DND-41 (cell line): ENCODE data around the gene RGS3.

Source experiments
- ATAC-seq: fragments of 200-7000 bp; cut with Tn5 transposase; 3 replicates; pipeline ENCODE4 v1.9.1; 2021; ENCODE audit warnings: low read depth; ENCODE audit not compliant: insufficient read depth
- DNase-seq: peaks from one replicate; pipeline ENCODE4 v3.0.0-alpha.2; 2020
- H2AFZ ChIP-seq: 2 replicates; pipeline ENCODE4 v1.6.0; 2012; ENCODE audit warnings: low read depth, low read length
- H3K27ac ChIP-seq: 2 replicates; pipeline ENCODE4 v1.5.1; 2012; ENCODE audit warnings: low read length, inconsistent platforms
- H3K27me3 ChIP-seq: fragments of 200-600 bp; sonication (generic); 2 replicates; pipeline ENCODE4 v1.6.0; 2012; ENCODE audit warnings: low read length, mild to moderate bottlenecking, inconsistent platforms; ENCODE audit not compliant: insufficient read depth, poor library complexity
- H3K36me3 ChIP-seq: 2 replicates; pipeline ENCODE4 v1.5.1; 2012; ENCODE audit warnings: low read length, inconsistent platforms; ENCODE audit not compliant: insufficient read depth
- H3K4me1 ChIP-seq: 2 replicates; pipeline ENCODE4 v1.5.1; 2012; ENCODE audit warnings: mild to moderate bottlenecking, low read length; ENCODE audit not compliant: insufficient read depth
- H3K4me2 ChIP-seq: 2 replicates; pipeline ENCODE4 v1.6.0; 2012; ENCODE audit warnings: mild to moderate bottlenecking, moderate library complexity, low read length, inconsistent platforms; ENCODE audit not compliant: insufficient read depth
- H3K4me3 ChIP-seq, 2 experiments: fragments of 200-600 bp in 1 of 2; shearing (Covaris generic) in 1 of 2; 2 replicates each; pipeline ENCODE4 v1.5.1; 2012 to 2016; ENCODE audit warnings: inconsistent platforms in 2 of 2, low read length in 2 of 2, mild to moderate bottlenecking in 2 of 2, low read depth in 1 of 2, moderate library complexity in 1 of 2
- H3K79me2 ChIP-seq: 2 replicates; pipeline ENCODE4 v1.6.0; 2012; ENCODE audit warnings: low read length, inconsistent platforms; ENCODE audit not compliant: insufficient read depth
- H3K9ac ChIP-seq: 2 replicates; pipeline ENCODE4 v1.6.0; 2012; ENCODE audit warnings: low read depth, mild to moderate bottlenecking, inconsistent platforms, low read length, moderate library complexity
- H3K9me3 ChIP-seq: 2 replicates; pipeline ENCODE4 v1.5.1; 2012; ENCODE audit warnings: low read length, moderate library complexity, mild to moderate bottlenecking, inconsistent platforms; ENCODE audit not compliant: insufficient read depth, severe bottlenecking
- H4K20me1 ChIP-seq: 2 replicates; pipeline ENCODE4 v1.6.0; 2012; ENCODE audit warnings: low read length; ENCODE audit not compliant: insufficient read depth
- EZH2 ChIP-seq: IDR thresholded peaks from 3 replicates; pipeline ENCODE4 v1.6.1; 2012; ENCODE audit warnings: borderline replicate concordance, low read depth, mild to moderate bottlenecking, moderate library complexity, low read length, inconsistent platforms; ENCODE audit not compliant: severe bottlenecking
- TF ChIP-seq, protein P1 (sequence below): IDR thresholded peaks from 2 replicates; pipeline ENCODE4 v1.5.1; 2012; ENCODE audit warnings: borderline replicate concordance, low read length, moderate library complexity, mild to moderate bottlenecking; ENCODE audit not compliant: poor library complexity, severe bottlenecking; ENCODE audit errors: extremely low read depth

The RGS3 gene

GRCh38 chr9:113463418-113464285, at the start of gene RGS3:
Gene RGS3 (plus strand): TSS chr9:113463727. CDS start chr9:113463803, 76 bp downstream.
- H3K9ac ChIP-seq: no peak within 1 kb of the TSS
- H3K9me3 ChIP-seq: no peaks in the 10 kb centered on the region

GRCh38 chr9:113416149-113416721, 47.3 kb upstream of the RGS3 start:
- ATAC-seq (no peak), DNase-seq (no peak)
- Histone ChIP-seq H3K27me3 (no peaks in the 10 kb centered on the region), H3K9me3 (no peaks in the 10 kb centered on the region), H3K27ac (no peak overlapping the region), H3K4me3 (no peak overlapping the region), H4K20me1 (no peaks in the 10 kb centered on the region), H3K4me1 (peaks cover 8% of the 10 kb centered on the region), H3K4me2 (no peak overlapping the region), H3K79me2 (no peaks in the 10 kb centered on the region), H3K9ac (no peak overlapping the region), H3K36me3 (no peaks in the 10 kb centered on the region), H2AFZ (no peak overlapping the region)
- TF ChIP-seq EZH2: no peak
- TF ChIP-seq, protein P1, sequence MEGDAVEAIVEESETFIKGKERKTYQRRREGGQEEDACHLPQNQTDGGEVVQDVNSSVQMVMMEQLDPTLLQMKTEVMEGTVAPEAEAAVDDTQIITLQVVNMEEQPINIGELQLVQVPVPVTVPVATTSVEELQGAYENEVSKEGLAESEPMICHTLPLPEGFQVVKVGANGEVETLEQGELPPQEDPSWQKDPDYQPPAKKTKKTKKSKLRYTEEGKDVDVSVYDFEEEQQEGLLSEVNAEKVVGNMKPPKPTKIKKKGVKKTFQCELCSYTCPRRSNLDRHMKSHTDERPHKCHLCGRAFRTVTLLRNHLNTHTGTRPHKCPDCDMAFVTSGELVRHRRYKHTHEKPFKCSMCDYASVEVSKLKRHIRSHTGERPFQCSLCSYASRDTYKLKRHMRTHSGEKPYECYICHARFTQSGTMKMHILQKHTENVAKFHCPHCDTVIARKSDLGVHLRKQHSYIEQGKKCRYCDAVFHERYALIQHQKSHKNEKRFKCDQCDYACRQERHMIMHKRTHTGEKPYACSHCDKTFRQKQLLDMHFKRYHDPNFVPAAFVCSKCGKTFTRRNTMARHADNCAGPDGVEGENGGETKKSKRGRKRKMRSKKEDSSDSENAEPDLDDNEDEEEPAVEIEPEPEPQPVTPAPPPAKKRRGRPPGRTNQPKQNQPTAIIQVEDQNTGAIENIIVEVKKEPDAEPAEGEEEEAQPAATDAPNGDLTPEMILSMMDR: no peak

More at GRCh38 chr9:113463418-113464285, at the start of gene RGS3:
- Histone ChIP-seq H3K27me3 (no peaks in the 10 kb centered on the region), H2AFZ (no peak within 1 kb of the TSS), H4K20me1 (no peaks in the 10 kb centered on the region), H3K4me1 (no peaks in the 10 kb centered on the region), H3K79me2 (no peaks in the 10 kb centered on the region), H3K4me3 (no peak within 1 kb of the TSS), H3K27ac (no peak within 1 kb of the TSS), H3K36me3 (no peaks in the 10 kb centered on the region), H3K4me2 (no peak within 1 kb of the TSS)
- TF ChIP-seq, protein P1: no peak
- ATAC-seq: no peak
- no peak for DNase-seq

- Histone ChIP-seq H3K4me1 (no peaks in the 10 kb centered on the region), H3K4me2 (no peak overlapping the region), H3K27ac (no peak overlapping the region), H3K27me3 (no peaks in the 10 kb centered on the region), H3K9ac (no peak overlapping the region), H4K20me1 (no peaks in the 10 kb centered on the region), H3K36me3 (no peaks in the 10 kb centered on the region), H3K9me3 (no peaks in the 10 kb centered on the region), H2AFZ (no peak overlapping the region), H3K4me3 (no peak overlapping the region), H3K79me2 (no peaks in the 10 kb centered on the region)
- DNase-seq: no peak
- no peak for ATAC-seq
- TF ChIP-seq EZH2: no peak
- TF ChIP-seq, protein P1: no peak
These were observed 46.2 kb upstream of the RGS3 start for GRCh38 chr9:113417370-113417769.
